Activated CD4-positive, alpha-beta T cell treated with anti-CD3 and anti-CD28 coated beads for 48 hours (primary cell): ENCODE results near the gene PLPPR3.

Source experiments
- DNase-seq: peaks from one replicate; pipeline ENCODE4 v3.0.0-alpha.2; 2020

Gene PLPPR3

DNA sequence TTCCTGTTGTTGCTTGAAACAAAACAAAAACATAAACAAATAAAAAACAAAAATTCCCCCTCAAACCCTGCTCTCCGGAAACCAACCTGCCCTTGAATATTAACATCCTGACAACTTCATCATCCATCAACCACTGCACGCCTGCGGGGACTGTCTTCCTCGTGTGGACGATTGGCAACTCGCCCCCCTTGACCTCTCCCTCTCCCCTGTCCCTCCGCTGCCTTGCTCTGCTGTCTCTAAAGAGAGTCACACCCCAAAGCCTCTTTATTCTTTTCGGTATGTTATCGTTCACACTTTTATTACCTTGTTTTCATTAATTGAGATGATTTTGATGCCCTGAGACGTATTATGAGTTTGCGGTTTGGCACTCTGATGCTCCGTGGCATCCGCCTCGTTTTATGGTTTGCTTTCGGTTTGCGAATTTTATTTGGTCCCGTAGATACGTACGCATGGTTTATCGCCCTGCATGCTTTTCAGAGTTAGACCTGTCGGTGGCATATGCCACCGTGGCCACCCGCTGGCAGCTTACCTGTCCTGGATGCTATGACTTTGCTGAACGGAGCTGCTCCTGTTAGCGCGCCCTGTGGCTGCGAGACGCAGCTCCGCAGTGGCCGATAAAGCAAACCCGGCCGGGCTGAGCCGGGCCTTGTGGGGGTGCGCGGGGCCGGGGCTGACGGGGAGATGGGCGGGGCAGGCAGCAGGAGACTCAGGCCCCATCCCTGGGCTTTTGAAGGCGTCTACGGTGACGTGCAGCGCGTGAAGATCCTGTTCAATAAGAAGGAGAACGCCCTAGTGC is 13.9 kb downstream of the PLPPR3 start:
- no peak for DNase-seq

DNA sequence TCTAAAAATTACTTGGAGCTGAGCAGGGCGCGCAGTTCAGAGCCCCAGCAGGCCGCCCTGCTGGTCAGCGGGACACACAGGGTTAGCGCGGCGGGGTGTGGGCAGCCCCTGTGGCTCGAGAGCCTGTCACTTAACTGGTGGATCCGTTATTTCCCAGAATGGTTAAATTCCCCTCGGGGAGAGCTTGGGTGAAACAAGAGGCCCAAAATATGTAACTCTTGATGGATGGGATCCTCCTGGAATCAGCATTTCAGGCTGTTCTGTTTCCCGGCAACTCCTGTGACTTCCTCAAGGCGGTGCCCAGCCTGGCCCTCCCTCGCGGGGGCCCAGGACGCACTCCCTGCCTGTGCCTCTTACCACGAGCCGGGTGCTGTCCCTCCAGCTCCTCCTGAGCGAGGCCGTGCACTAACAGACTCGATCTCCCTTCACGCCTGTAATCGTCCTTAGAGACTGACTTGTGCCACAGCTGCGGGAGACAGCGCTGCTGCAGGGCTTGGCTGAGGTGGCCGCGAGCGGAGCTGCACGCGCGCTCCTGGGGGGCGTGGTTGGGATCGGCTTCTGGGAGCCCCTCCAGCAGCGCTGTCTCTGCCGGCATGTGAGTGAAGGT is 14.8 kb downstream of the PLPPR3 start:
- no peak for DNase-seq

DNA sequence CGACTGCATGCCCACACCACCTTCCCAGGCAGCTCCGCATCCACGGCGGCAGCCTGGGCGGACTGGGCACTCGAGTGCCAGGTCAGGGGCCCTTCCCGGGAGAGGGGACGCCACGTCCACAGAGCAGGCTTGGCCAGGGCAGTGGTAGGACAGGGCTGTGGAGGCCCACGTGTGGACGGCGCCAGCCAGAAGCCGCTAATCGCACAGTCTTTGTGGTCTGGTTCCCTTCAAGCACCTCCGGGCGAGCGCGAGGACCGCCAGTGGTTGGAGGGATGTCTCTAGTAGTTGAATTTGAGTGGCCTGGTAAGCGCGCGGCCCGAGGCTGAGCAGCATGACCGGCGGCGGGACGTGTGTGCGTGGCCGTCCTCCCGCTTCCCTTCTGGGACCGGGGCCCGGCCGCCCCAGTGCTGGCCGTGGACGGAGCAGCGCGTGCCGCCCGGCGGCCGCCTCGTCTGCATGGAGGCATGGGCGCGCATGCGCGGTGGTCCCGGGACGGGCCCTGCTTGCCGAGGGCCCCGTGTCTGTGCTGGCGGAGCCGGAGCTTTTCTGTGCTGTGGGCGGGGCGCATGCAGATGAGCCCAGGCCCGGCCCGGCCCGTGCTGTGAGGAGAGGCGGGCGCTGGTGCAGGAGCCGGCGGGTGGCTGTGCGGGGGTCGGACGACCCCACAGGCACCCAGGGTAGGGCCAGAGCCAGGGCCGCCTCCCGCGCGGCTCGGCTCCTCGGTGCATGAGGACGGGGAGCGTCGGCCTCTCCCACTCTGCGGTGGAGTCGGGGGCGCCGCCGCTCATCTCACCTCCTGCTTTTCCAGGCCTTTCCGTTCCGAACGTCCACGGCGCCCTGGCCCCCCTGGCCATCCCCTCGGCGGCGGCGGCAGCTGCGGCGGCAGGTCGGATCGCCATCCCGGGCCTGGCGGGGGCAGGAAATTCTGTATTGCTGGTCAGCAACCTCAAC is 15.9 kb downstream of the PLPPR3 start:
- no peak for DNase-seq

DNA sequence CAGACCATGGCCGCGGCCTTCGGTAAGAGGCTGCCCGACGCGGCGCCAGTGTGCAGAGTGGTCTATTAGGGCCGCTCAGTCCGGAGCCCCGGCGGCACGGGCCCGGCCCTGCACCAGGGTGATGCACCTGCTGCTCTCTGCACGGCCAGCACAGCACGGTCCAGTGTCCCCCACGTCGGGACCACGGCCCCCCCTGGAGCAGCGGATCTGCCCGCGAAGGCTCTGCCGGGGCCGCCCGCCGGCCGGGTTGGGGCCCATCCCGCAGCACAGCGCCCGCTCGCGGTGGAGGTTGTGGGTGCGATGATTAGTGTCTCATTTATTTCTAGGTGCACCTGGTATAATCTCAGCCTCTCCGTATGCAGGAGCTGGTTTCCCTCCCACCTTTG is 16.6 kb downstream of the PLPPR3 start:
- no peak for DNase-seq

DNA sequence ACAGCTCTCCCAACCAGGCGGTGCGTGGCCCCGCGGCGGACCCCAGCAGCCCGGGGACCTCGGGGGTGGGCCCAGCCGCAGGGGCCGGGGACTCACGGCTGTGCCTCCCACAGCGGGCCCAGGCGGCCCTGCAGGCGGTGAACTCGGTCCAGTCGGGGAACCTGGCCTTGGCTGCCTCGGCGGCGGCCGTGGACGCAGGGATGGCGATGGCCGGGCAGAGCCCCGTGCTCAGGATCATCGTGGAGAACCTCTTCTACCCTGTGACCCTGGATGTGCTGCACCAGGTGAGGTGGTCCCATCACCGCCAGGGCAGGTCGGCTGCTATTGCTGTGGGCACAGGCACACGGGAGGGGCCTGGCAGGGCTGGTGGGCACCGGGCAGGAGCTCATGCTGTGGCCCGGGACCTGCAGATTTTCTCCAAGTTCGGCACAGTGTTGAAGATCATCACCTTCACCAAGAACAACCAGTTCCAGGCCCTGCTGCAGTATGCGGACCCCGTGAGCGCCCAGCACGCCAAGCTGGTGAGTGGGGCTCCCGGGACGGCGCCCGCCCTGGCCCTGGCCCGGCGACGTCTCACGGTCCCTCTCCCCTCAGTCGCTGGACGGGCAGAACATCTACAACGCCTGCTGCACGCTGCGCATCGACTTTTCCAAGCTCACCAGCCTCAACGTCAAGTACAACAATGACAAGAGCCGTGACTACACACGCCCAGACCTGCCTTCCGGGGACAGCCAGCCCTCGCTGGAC is 17.2 kb downstream of the PLPPR3 start:
- no peak for DNase-seq

DNA sequence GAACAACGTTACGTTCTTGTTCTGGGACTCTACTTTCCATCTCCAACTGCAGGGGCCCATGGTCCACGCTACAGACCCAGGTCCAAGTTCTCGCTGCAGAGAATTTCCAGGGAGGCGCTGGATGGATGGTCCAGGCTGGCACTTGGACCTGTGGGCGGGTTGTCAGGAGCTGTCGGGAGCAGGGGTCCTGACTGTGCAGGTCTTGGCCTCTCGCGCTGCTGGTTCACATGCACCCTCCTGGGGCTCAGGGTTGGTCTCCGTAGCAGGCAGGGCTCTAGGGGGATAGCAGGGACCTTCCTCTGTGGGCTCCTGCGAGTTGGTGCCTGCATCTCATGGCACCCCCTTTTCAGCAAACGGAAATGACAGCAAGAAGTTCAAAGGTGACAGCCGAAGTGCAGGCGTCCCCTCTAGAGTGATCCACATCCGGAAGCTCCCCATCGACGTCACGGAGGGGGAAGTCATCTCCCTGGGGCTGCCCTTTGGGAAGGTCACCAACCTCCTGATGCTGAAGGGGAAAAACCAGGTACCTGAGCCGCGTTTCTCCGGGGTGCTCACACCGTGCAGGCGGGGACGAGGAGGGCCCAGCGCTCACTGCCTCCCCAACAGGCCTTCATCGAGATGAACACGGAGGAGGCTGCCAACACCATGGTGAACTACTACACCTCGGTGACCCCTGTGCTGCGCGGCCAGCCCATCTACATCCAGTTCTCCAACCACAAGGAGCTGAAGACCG is 17.9 kb downstream of the PLPPR3 start:
- no peak for DNase-seq

DNA sequence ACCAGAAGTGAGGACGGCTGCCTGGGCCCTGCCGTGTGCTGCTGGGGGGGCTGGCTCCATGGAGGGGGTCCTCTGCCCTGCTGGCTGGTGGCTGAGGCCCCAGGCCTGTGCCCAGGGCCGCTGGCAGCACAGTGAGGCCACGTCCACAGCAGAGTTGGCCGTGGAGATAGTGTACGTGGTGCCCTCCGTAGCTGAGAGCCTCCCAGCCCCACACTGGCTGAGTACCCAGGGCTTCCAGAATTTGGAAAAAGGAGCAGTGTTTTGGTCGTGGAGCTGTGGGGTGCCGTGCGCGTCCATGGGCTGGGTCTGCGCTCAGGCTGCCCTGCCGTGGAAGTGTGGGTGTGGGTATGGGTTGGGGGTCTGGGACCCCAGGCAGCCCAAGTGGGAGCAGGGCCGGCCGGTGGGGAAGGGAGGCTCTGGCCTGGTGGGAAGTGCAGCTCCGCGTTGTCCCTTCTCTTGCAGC is 18.6 kb downstream of the PLPPR3 start:
- no peak for DNase-seq

DNA sequence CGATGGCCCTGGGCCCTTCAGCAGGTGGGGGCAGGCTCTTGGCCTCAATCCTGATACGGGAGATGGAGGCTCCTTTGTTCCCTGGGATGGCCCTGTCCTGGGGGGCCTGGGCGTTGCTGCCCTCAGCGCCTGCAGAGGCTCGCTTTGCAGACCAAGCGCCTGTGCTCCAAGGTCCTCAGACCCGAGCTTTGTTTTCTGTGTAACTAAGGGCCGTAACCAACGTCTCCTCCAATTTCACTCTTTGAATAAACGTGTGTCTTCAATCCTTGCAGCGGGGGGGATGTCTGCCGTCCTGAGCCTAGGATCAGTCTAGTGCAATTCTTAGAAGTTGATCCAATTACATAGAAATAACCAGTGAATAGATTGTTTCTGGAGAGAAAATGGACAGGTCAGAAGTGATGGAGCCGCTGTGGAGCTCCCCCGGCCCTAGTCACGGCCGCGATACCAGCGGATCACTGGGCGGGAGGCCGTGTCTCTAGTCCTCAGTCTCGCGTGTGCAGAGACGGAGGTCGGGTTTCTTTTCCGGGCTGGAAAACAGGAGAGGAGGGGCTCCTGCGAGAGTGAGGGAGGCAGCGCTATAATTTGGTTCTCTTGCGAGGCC is 19.2 kb downstream of the PLPPR3 start:
- no peak for DNase-seq

DNA sequence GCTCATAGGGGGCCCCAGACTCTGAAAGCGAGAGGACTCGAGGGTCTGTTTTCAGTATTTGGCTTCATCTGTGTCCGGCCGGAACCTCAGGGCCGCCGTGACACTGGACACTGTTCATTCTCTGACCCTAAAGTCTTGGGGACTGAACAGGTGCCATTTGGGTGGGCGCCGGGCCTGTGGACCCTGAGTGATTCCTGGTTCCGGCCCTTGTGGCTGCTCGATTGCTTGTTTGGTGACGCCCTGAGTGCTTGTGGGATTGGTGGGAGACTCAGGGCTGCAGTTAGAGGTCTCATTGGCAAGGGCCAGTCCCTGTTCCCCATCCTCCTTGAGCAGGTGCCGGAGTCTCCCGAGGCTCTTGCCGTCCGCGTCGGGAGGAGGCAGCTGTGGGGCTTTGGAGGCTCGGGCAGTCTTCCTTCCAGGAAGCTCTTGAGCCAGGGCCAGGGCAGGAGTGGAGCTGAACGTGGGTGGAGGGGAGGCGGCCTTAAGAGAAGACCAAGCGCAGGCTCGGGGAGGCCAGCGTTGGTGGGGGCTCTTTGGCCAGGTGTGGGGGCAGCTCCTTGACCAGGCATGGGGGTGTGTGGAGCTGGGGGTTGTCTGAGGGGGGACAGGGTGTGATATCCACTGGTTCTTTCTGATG is 19.8 kb downstream of the PLPPR3 start:
- no peak for DNase-seq

DNA sequence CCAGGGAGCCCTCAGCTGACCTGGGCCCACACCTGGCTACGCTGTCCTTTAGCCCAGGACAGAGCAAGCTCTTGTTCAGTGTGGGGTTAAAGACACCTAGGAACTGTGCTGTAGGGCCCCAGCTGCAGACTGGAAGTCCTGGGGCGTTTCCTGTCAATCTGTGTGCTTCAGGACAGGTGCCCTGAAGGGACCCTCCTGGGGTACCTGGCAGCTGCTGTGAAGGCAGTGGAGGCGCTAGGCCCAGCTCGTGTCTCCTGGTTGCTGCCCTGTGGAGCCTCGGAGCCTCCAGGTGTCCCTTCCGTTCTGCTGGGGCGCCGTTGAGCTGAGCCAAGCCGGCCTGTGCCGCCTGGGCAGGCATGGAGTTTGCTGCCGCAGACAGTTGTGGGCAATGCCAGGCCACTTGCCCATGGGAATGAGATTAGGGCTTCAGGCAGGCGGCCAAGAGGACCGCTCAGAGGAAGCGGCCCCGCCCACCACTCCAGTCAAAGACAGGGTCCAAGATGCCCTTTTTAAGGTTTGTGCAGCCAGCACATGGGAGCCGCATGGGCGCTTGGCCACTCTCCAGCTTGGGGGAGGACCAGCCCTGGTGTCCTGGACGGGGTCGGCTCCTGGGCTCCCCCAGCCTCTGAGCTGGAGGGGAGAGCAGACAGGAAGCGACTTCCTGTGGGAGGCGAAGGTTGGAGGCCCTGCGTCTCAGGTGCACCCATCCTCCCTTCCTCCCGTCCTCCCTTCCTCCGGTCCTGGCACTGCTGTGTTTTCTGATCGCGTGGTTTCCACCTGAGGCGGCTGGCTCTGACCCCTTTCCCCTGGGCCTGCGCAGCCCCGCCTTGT is 20.5 kb downstream of the PLPPR3 start:
- no peak for DNase-seq

DNA sequence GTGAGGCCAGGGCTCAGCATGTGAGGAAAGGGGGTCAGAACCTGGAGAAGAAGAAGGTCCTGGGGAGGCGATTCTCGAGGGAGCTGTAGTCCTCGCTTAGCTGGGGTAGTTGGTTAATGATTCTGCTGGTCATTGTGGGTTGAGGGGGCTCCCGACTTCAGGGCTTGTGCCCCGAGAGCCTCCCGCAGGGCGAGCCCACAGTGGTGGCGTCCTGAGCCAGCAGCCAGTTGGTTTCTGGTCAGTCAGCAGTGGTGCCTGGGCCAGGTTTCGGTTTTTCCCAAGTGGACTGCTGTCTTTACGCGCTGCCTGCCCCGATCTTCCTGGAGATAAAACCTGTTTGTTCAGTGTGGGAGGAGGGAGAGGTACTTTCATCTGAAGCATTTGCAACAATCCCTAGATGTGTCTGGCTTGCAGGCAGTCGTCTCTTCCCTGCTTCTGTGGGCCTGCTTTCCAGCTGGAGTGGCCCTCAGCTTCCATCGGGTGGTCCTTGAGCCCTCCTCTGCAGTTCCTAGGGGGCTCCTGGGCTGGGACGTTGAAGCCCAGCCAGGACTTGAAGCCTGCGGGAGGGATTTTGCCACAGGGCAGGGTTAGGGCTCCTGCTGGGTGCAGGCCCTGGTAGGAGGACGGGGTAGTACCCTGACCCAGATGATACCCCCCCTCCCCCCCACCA is 21.3 kb downstream of the PLPPR3 start:
- no peak for DNase-seq

DNA sequence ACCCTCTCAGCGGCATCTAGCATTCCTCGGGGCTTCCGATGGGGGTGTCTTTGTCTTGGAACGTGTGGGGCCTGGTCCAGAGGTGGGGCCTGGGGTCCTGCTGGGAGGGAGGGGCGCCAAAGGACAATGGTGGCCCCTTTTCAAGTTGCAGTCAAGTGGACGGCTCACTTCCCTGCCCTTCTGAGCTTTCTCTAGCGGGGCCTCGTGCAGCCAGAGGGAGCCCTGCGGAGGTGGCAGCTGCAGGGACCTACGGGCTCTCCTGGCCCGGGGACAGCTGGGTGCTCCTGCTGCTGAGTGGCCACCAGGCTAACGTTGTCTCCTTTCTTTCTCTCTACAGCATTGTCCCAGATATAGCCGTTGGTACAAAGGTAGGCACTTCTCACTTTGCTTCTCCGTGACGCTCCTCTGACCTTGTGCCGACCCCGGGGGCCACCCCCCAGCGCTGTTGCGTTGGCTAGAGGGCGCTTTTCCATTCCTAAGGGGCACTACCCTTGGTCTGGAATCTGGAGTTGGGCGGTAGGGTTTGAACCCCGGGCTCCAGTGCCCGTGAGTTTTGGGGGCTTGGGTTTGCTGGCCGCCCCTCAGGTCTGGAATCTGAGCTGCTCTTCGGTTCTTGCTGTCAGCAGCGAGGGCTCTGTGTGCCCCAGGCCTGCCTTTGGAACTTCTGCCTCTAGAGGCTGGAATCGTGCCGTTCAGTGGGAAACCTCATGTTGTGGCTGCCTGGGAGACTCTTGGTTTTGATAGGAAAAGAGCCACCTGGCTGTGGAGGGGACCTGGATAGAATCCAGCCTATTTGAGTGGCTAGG is 22.5 kb downstream of the PLPPR3 start:
- no peak for DNase-seq

DNA sequence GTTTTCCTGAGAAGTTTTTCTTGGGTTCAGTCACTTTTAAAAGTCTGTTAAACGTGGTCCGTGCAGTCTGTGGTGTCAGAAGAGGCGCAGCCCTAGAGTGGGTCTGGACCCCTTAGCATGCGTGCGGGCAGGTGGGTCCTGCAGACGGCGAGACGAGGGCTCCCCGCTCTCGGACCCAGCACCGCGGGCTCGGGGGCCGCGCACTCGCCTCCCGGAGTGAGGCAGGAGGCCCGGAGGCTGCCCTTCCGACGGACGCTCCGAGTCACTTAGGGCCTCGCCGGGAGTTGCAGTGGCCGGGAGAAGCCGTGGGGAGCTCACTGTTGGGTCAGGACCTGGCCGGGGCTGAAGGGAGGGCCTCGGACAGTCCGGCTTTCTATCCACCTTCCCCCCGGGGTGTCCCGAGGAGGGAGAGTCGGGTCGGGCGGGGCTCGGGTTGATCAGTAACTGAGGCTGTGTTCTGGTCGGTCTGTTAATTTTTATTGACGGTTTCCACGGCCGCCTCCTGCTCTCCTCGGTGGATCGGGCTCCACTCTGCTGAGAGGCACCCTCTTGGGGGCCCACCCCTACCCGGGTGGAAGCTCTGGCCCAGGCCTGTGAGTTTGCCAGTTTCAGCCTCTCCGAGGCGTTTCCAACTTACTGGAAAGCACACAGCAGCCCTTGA is 23.2 kb downstream of the PLPPR3 start:
- DNase-seq = no peak

DNA sequence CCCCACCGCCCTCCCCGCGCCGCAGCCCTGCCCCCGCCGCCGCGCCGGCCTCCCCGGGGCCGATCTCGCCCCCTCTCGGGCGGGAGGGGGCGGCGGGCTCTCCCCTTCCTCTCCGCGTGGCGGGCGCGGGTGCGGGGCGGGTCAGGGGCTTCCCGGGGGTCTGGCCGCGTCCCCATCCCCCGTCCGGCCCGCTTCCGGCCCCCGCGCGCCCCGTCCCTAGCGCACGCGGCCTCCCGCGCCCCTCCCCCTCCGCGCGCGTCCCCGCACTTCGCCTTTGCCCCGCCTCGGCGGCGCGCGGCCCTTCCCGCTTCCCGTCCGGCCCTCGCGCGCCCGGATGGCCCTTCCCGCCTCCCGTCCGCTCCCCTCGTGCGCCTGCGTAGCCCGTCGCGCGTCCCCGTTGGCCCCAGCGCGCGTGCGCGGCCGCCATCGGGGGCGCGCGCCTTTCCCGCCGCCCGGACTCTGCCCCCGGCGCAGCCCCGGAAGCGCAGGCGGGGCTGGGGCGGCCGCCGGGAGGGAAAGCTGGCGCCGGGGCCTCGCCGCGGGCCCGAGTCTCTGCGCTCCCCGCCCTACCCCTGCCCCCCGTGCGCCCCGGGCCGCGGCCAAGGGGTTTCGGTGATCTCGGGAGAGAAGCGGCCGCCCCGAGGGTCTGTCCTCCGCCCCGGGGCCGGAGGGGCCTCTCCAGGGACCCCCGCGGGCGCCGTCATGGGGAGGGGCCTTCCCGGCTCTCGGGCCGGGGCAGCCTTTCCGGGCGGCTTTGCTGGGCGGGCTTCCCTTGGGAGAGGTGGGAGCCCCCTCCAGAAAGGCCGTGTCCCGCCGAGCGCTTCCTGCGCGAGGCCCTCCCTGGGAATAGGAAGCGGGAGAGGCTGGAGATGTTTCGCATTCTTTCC is 24.0 kb downstream of the PLPPR3 start:
- peak; percentile 93 for DNase-seq

DNA sequence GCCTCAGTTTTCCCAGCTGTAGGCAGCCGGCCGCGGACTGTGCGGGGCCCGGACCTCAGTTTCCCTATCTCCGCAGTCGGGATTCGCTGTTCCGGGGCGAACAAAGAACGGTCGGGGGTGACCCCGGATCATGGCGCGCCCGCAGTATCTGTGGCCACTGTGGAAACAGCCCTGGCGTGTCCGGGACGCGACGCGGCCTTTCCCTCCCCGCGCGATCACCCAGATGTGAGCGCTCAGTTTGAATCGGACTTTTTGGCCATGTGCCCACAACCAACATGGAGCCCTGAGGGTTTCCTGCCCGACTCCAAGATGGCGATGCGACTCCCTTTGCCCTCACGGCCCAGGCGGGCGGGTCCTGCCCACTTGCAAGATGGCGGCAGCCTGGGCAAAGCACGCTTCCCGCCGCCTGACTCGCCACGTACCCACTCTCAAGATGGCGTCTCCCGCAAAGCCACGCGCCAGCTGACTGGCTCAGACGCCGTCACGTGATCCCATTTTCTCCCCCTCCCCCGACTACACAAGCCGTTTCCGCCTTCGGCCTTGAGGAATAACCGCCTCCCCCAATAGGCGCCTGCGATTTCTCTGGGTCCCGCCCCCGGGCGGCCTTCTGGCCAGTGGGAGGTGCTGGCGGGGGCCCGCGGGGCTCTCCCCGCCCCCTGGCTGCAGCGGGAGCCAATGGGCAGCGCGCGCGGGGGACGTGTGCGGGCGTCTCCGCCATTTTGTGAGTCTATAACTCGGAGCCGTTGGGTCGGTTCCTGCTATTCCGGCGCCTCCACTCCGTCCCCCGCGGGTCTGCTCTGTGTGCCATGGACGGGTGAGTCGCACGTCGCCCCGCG is 24.8 kb downstream of the PLPPR3 start, which contains the start of gene PTBP1:
PTBP1 (plus strand) TSS at position 761 of the 836 bp plus-strand sequence; CDS start at position 807, 46 bp downstream.
- DNase-seq = peak; percentile 99
